ENCODE results near the gene MICAL1. TPM values are rescaled to one million over a fixed set of nuclear protein-coding genes. Genes with fewer than 3 reads are reported as not detected.
A peak's percentile ranks its signal among the peaks of the same experiment; 100 is the strongest.

MICAL1 gene
- total and polyA plus RNA-seq, 8 donors = 3.8 to 38.2 (median 7.2) TPM

DNA sequence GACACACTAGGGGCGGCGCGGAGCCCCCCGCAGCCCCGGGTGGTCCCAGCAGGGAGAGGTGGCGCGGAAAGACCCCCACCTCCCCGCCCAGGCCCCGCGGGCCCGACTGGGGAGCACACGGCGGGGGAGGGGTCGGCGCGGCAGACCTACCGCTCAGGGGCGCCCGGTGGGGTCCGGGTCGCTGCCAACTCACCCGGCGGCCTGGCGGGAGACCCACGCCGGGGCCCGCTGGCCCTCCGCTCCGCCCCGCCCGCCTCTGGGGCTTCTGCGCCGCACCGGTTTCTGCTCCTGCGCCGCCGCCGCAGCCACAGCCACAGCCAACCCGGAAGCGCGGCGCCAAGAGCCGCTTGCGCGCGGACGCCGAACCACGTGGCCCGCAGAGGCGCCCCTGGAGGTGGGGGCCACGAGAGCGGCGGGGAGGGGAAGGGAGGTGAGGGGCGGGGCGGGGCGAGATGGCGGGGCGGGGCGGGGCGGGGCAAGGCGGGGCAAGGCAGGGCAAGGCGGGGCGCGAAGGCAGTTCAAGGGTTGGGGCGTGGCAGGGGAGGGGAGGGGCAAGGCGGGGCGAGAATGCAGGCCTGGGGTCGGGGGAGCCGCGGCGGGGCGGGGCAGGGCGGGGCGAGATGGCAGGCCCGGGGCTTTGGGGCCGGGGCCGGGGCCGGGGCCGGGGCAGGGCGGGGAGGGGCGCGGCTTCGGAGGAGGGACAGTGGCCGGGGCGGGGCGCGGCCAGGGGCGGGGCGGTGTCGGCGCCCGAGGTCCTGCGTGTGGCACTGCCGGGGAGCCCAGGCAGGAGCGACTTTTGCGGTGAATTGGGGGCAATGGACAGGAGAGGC is 27.5 kb upstream of the MICAL1 start, which contains the start of gene ZBTB24:
Gene ZBTB24 (minus strand): TSS at position 315 of the 830 bp plus-strand sequence. CDS start 1,193 bp downstream, outside the sequence.
- Histone ChIP-seq H3K4me3 (peak within 1 kb of the TSS; percentile 87 to 99 (median 96)), H3K9me3 (no peaks in the 10 kb centered on the region), H3K4me1 (peaks cover 9 to 37% (median 10%) of the 10 kb centered on the region in 3 donors), H3K27me3 (no peaks in the 10 kb centered on the region), H3K36me3 (no peaks in the 10 kb centered on the region), H3K27ac (peak within 1 kb of the TSS in 3 of 4 donors; percentile 46 to 76 (median 67))
- DNase-seq (peak; percentile 88 to 96 (median 92)), FAIRE-seq (no peak), ATAC-seq (peak; percentile 95 to 97 (median 96))
- WGBS, 2 donors = 1 to 2% methylated on average over 35 to 88 of the region's 97 CpGs
- TF ChIP-seq, protein P1, sequence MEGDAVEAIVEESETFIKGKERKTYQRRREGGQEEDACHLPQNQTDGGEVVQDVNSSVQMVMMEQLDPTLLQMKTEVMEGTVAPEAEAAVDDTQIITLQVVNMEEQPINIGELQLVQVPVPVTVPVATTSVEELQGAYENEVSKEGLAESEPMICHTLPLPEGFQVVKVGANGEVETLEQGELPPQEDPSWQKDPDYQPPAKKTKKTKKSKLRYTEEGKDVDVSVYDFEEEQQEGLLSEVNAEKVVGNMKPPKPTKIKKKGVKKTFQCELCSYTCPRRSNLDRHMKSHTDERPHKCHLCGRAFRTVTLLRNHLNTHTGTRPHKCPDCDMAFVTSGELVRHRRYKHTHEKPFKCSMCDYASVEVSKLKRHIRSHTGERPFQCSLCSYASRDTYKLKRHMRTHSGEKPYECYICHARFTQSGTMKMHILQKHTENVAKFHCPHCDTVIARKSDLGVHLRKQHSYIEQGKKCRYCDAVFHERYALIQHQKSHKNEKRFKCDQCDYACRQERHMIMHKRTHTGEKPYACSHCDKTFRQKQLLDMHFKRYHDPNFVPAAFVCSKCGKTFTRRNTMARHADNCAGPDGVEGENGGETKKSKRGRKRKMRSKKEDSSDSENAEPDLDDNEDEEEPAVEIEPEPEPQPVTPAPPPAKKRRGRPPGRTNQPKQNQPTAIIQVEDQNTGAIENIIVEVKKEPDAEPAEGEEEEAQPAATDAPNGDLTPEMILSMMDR (IDR thresholded peaks at IDR 0.05) = no peak
- intact Hi-C loops (cut with DNase I) = no loop called here

DNA sequence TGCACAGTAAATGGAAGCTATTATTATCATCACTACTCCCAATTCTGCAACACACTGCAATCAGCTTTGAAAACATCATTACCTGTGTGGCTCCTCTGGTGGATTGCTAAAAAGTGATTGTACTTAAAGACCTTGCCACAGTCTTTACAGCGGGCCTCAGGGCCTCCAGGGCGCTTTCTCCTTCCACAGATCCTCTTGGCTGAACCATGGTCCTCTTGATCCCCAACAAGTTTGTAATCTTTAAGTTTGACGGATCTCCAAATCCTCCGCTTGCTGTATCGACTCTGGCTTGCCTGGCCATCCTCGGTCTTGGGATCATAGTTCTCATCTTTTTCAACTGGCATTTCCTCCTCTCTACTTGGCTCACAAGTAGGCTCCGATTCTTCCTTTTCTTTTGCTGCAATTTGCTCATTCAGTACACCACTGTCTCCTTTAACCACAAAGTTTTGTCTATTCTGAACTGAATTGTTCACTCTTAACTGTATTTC is 25.5 kb upstream of the MICAL1 start:
- DNase-seq (no peak), FAIRE-seq (no peak), ATAC-seq (no peak)
- H3K27ac ChIP-seq = no peak overlapping the region
- no peaks in the 10 kb centered on the region for H3K36me3 ChIP-seq
- intact Hi-C loops (cut with DNase I) = no loop called here
- 97 to 98% methylated on average over 7 of the region's 7 CpGs for WGBS, 2 donors
- H3K4me1 ChIP-seq = peaks cover 9 to 41% (median 10%) of the 10 kb centered on the region in 3 donors
- H3K4me3 ChIP-seq = no peak overlapping the region
- TF ChIP-seq, protein P1 (IDR thresholded peaks at IDR 0.05) = no peak
- H3K9me3 ChIP-seq = no peaks in the 10 kb centered on the region
- no peaks in the 10 kb centered on the region for H3K27me3 ChIP-seq

DNA sequence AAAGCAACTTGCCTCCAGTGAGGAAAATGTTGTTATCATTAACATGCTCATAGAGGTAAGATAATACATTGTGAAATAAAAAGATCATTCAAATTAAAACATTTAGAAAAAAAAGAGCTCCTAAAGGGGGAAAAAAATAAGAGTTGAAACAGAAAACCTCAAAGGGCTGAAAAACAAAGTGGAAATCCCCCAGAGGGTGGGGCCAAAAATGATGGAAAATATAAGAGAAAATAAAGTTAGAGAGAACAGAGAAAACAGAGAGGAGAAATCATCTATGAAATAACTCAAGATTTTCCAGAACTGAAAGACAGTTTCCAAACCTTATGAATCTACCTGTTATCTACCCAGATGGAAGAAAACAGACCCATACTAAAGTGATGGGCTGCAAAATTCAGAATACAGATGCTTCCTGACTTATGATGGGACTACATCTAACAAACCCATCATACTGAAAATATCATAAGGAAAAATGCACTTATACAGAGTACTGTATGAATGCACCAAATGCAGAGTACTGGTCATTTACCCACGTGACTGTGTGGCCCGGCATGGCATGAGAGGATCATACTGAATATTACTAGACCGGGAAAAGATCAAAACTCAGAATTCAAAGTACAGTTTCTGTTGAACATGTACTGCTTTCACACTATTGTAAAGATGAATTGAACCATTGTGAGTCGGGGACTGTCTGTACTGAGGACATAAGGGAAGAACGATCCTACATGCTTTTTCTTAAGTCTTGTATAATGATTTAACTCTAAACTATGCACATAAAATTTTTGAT is 23.5 kb upstream of the MICAL1 start:
- DNase-seq (no peak), ATAC-seq (no peak), FAIRE-seq (no peak)
- Histone ChIP-seq H3K36me3 (peaks cover 0 to 4% (median 0%) of the 10 kb centered on the region in 3 donors), H3K4me3 (peak overlapping the region in 1 of 4 donors; percentile 7), H3K27me3 (no peaks in the 10 kb centered on the region), H3K9me3 (no peaks in the 10 kb centered on the region), H3K4me1 (peaks cover 9 to 47% (median 10%) of the 10 kb centered on the region in 3 donors), H3K27ac (no peak overlapping the region)
- TF ChIP-seq, protein P1 (IDR thresholded peaks at IDR 0.05) = no peak
- intact Hi-C loops (cut with DNase I) = no loop called here
- WGBS, 2 donors = 86 to 88% methylated on average over 5 of the region's 5 CpGs

DNA sequence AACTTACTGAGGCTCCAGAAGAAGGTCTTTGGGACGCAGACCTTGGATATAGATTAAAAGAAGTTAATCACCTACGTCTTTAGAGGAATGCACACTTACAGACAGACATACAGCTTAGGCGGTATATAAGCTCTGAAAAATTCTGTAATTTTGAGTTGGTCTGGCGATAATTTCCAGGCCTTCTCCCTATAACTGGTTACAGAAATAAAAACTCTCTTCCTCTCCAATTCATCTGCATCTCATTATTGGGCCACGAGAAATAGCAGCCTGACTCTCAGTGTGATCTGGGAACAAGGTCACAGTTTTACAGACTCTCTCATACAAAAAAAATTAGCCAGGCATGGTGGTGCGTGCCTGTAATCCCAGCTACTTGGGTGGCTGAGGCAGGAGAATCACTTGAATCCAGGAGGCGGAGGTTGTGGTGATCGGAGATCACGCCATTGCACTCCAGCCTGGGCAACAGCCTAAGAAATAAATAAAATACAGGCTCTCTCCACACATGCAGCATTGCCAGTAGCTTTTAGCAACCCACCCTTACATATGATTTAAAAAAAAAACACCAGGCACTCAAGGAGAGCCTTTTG is 22.7 kb upstream of the MICAL1 start:
- Histone ChIP-seq H3K4me3 (peak overlapping the region in 1 of 4 donors; percentile 7), H3K36me3 (peaks cover 0 to 11% (median 3%) of the 10 kb centered on the region in 3 donors), H3K9me3 (no peaks in the 10 kb centered on the region), H3K4me1 (peaks cover 9 to 47% (median 10%) of the 10 kb centered on the region in 3 donors), H3K27me3 (no peaks in the 10 kb centered on the region), H3K27ac (no peak overlapping the region)
- ATAC-seq = no peak
- 73 to 78% methylated on average over 9 of the region's 9 CpGs for WGBS, 2 donors
- DNase-seq = no peak
- no peak for FAIRE-seq
- intact Hi-C loops (cut with DNase I) = no loop called here
- TF ChIP-seq, protein P1 (IDR thresholded peaks at IDR 0.05) = no peak

Measured in pancreas (tissue), 10 donors.